Epithelial cell of esophagus (primary cell): ENCODE data around the gene PRDM4.

ENCODE experiments used
- DNase-seq: peaks from one replicate; pipeline ENCODE4 v3.0.0; 2010; ENCODE audit warnings: low read depth
- H3K4me3 ChIP-seq: 2 replicates; pipeline ENCODE4 v1.5.1; 2011; ENCODE audit warnings: mild to moderate bottlenecking, low read length, control low read depth
- CTCF ChIP-seq: IDR thresholded peaks from 2 replicates; pipeline ENCODE4 v1.5.1; 2011; ENCODE audit warnings: low read depth, mild to moderate bottlenecking, low read length, control low read depth, inconsistent platforms; ENCODE audit not compliant: insufficient read depth; ENCODE audit errors: missing control alignments

Gene PRDM4

GRCh38 chr12:107774349-107775029 lies 13.6 kb upstream of the PRDM4 start, which contains the start of gene ASCL4:
ASCL4 (plus strand) TSS chr12:107774704; CDS start chr12:107775219, 515 bp downstream.
- no peak for DNase-seq
- no peak for TF ChIP-seq CTCF
- no peak within 1 kb of the TSS for H3K4me3 ChIP-seq

DNA sequence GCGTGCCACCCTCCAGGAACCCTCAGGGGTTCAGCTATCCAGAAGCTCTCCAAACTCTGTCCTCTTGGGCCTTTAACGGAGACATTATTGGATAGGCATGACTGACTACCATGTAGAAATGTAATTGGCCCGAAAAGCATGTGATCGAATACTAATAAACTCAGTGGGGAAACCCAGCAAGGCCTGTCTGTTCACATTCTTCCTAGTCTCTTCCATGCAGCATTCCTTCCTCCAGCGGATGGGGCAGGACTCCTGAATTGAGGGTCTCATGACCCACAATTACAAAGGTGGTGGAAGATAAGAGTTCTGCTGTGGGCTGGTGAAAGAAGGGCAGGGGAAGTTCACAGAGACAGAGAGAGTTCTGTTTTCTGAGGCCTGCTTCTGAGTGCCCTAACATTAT lies 6.5 kb upstream of the PRDM4 start:
- no peak for DNase-seq

GRCh38 chr12:107765316-107765715 lies 4.4 kb upstream of the PRDM4 start:
- no peak overlapping the region for H3K4me3 ChIP-seq
- TF ChIP-seq CTCF, result no peak

More for the DNA sequence above, 6.5 kb upstream of the PRDM4 start:
- H3K4me3 ChIP-seq, result no peak overlapping the region
- no peak for TF ChIP-seq CTCF

DNA sequence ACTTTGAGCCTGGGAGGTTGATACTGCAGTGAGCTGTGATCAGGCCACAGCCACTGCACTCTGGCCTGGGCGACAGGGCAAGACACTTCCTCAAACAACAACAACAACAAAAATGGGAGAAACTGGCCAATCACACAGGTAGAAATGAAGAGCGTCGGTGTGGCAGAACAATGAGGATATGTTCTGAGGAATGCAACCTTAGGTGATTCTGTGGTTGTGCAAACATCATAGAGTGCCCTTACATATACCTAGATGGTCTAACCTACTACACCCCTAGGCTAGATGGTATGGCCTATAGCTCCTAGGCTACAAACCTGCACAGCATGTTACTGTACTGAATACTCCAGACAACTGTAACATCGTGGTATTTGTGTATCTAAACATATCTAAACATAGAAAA lies 3.7 kb upstream of the PRDM4 start:
- TF ChIP-seq CTCF, result no peak
- no peak for DNase-seq
- H3K4me3 ChIP-seq, result no peak overlapping the region

More at GRCh38 chr12:107765316-107765715, 4.4 kb upstream of the PRDM4 start:
- no peak for DNase-seq

- no peak for DNase-seq
- no peak overlapping the region for H3K4me3 ChIP-seq
- TF ChIP-seq CTCF, result no peak
Observed at GRCh38 chr12:107762874-107763273, 1.9 kb upstream of the PRDM4 start.

DNA sequence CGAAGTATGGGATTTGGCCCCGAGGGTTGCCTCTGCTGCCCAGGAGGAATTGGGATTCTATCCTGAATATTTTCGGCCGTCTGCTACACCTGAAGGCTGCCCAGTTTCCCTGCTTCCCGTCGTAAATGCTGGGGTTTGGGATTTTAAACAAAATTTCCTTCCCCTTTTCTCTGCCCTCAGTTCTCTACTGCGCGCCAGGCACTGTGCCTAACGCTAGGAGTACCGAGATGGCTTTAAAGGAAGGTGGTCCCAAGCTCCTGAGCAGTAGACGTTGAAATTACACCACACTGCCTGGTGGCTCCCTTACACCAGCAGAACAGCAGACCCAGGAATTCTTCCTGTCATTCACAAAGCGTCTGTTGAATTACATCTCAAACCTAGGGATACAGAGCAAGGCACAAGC lies 566 bp upstream of the PRDM4 start:
- no peak for DNase-seq
- peak overlapping the region; percentile 65 for H3K4me3 ChIP-seq
- no peak for TF ChIP-seq CTCF
